ENCODE results near the gene GATAD2A.

GATAD2A gene

GRCh38 chr19:19534556-19535265, 129.2 kb downstream of the GATAD2A start:
- DNase-seq, result no peak

GRCh38 chr19:19535311-19536191, 130.1 kb downstream of the GATAD2A start:
- DNase-seq, result no peak

GRCh38 chr19:19537075-19538048, 131.9 kb downstream of the GATAD2A start:
- DNase-seq, result no peak

- DNase-seq, result no peak
Measured at GRCh38 chr19:19538061-19538784, 132.7 kb downstream of the GATAD2A start, which contains the start of gene CILP2. TSS of gene CILP2 (plus strand) at chr19:19538265. CDS start at chr19:19538350, 85 bp downstream.

- DNase-seq, result no peak
Measured at GRCh38 chr19:19538785-19539166, 133.3 kb downstream of the GATAD2A start.

- no peak for DNase-seq
Measured at GRCh38 chr19:19539698-19540063, 134.2 kb downstream of the GATAD2A start.

- peak; percentile 34 for DNase-seq
Measured at GRCh38 chr19:19540064-19540714, 134.7 kb downstream of the GATAD2A start.

GRCh38 chr19:19540715-19541515, 135.4 kb downstream of the GATAD2A start:
- DNase-seq, result peak; percentile 59

GRCh38 chr19:19541616-19542015, 136.1 kb downstream of the GATAD2A start:
- DNase-seq, result no peak

GRCh38 chr19:19542507-19542906, 137.0 kb downstream of the GATAD2A start:
- DNase-seq, result no peak

- no peak for DNase-seq
Measured at GRCh38 chr19:19543101-19543500, 137.6 kb downstream of the GATAD2A start.

- DNase-seq, result no peak
Measured at GRCh38 chr19:19543640-19544039, 138.2 kb downstream of the GATAD2A start.

- DNase-seq, result no peak
Measured at GRCh38 chr19:19544257-19544953, 138.9 kb downstream of the GATAD2A start.

GRCh38 chr19:19544954-19545591, 139.6 kb downstream of the GATAD2A start:
- DNase-seq, result no peak

- no peak for DNase-seq
Measured at GRCh38 chr19:19545707-19546106, 140.2 kb downstream of the GATAD2A start.

GRCh38 chr19:19546751-19547162, 141.3 kb downstream of the GATAD2A start:
- no peak for DNase-seq

GRCh38 chr19:19547674-19548336, 142.3 kb downstream of the GATAD2A start:
- DNase-seq, result no peak

- DNase-seq, result no peak
Measured at GRCh38 chr19:19548915-19549759, 143.7 kb downstream of the GATAD2A start.
